ENCODE measurements around the gene PRTG. TPM values are rescaled to one million over a fixed set of nuclear protein-coding genes. Genes with fewer than 3 reads are reported as not detected.

The PRTG gene
- total RNA-seq, 4 donors from 2014 or later = 2.1 to 12.8 (median 7.7) TPM

GRCh38 chr15:55630858-55631257 is 112.1 kb downstream of the PRTG start:
- H3K9me3 ChIP-seq = no peaks in the 10 kb centered on the region
- WGBS, 2 donors = 42 to 47% methylated on average over 3 of the region's 3 CpGs

GRCh38 chr15:55628369-55628730 is 114.6 kb downstream of the PRTG start:
- no peaks in the 10 kb centered on the region for H3K27me3 ChIP-seq
- WGBS, 2 donors = 94 to 98% methylated on average over 2 of the region's 2 CpGs
- TF ChIP-seq EP300 (IDR thresholded peaks at IDR 0.05) (no peak), CTCF (IDR thresholded peaks at IDR 0.05) (no peak), POLR2A (IDR thresholded peaks at IDR 0.05) (no peak)
- H3K4me1 ChIP-seq = no peaks in the 10 kb centered on the region
- peaks cover 0 to 19% (median 0%) of the 10 kb centered on the region in 3 donors for H3K36me3 ChIP-seq
- H3K9me3 ChIP-seq = no peaks in the 10 kb centered on the region
- H3K4me3 ChIP-seq = no peak overlapping the region
- no peak overlapping the region for H3K27ac ChIP-seq
- no peak for DNase-seq (ENCODE audit: low spot score in 2 of 2)

More at GRCh38 chr15:55630858-55631257, 112.1 kb downstream of the PRTG start:
- H3K36me3 ChIP-seq = peaks cover 0 to 18% (median 0%) of the 10 kb centered on the region in 3 donors
- TF ChIP-seq EP300 (IDR thresholded peaks at IDR 0.05) = no peak
- TF ChIP-seq CTCF (IDR thresholded peaks at IDR 0.05) = no peak
- TF ChIP-seq POLR2A (IDR thresholded peaks at IDR 0.05) = no peak
- no peaks in the 10 kb centered on the region for H3K4me1 ChIP-seq
- no peak overlapping the region for H3K27ac ChIP-seq
- no peak for DNase-seq (ENCODE audit: low spot score in 2 of 2)
- H3K4me3 ChIP-seq = no peak overlapping the region
- H3K27me3 ChIP-seq = no peaks in the 10 kb centered on the region

DNA sequence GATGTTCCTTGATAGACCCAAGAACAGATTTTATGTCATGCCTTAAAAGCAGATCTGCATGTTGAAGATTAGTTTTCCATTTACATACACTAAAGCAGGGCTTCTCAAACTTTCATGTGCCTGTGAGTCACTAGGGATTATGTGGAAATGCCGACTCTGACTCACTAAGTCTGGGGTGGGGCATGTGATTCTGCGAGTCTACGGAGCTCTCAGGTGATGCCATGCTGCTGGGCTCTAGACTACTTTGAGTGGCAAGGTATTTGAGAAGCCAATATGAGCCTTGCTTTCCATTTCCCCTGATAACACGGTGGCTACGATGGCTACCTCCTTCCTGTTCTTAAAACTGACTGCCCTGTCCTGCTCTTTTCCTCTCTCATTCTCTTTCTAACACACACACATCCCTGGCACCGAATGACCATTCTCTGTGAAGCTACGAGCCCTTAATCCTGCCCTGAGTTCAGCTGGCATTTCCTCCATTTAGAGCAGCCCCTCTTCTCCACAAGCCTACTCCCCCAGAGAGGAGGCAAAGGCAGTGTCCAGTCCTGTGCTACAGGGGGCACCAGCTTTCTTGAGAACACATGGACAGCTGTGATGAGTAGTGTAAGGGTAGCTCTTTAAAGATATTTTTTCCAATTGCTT is 115.1 kb downstream of the PRTG start:
- WGBS, 2 donors = 80 to 82% methylated on average over 7 of the region's 7 CpGs
- Histone ChIP-seq H3K4me3 (no peak overlapping the region), H3K9me3 (no peaks in the 10 kb centered on the region), H3K4me1 (no peaks in the 10 kb centered on the region), H3K27ac (no peak overlapping the region), H3K27me3 (no peaks in the 10 kb centered on the region), H3K36me3 (peaks cover 0 to 19% (median 0%) of the 10 kb centered on the region in 3 donors)
- TF ChIP-seq EP300 (IDR thresholded peaks at IDR 0.05) (no peak), POLR2A (IDR thresholded peaks at IDR 0.05) (no peak), CTCF (IDR thresholded peaks at IDR 0.05) (no peak)
- no peak for DNase-seq (ENCODE audit: low spot score in 2 of 2)

- no peaks in the 10 kb centered on the region for H3K9me3 ChIP-seq
- DNase-seq (ENCODE audit: low spot score in 2 of 2) = no peak
- H3K4me3 ChIP-seq = no peak overlapping the region
- no peaks in the 10 kb centered on the region for H3K4me1 ChIP-seq
- WGBS, 2 donors = 74 to 86% methylated on average over 6 of the region's 6 CpGs
- H3K36me3 ChIP-seq = peaks cover 0 to 9% (median 0%) of the 10 kb centered on the region in 3 donors
- H3K27me3 ChIP-seq = no peaks in the 10 kb centered on the region
- TF ChIP-seq CTCF (IDR thresholded peaks at IDR 0.05) (no peak), POLR2A (IDR thresholded peaks at IDR 0.05) (no peak), EP300 (IDR thresholded peaks at IDR 0.05) (no peak)
- no peak overlapping the region for H3K27ac ChIP-seq
Measured at GRCh38 chr15:55619783-55620182, 123.2 kb downstream of the PRTG start.

DNA sequence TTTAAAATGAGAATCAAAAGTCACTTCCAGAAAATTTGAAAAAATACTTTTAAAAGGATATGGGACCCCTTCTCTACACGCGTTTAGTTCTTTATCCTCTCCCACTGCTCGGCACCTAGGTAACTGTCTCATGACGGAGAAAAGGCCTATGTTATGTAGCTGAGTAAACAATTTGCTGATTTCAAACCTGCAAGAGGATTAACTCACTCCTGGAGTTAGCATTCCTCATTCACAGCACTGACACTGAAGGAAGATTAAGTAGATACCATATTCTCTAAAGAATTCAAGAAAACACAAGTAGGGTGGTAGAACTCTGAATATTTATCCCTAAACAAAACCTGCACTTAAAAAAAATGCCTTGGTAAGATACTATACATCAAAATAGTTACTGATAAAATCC is 124.6 kb downstream of the PRTG start:
- no peaks in the 10 kb centered on the region for H3K9me3 ChIP-seq
- H3K27ac ChIP-seq = no peak overlapping the region
- no peak for DNase-seq (ENCODE audit: low spot score in 2 of 2)
- peaks cover 0 to 9% (median 0%) of the 10 kb centered on the region in 3 donors for H3K36me3 ChIP-seq
- H3K4me1 ChIP-seq = no peaks in the 10 kb centered on the region
- H3K4me3 ChIP-seq = no peak overlapping the region
- no peaks in the 10 kb centered on the region for H3K27me3 ChIP-seq
- WGBS, 2 donors = 86 to 91% methylated on average over 4 of the region's 4 CpGs
- TF ChIP-seq CTCF (IDR thresholded peaks at IDR 0.05) (no peak), POLR2A (IDR thresholded peaks at IDR 0.05) (no peak), EP300 (IDR thresholded peaks at IDR 0.05) (no peak)
